Liver (tissue), 3 donors: ENCODE data around the gene PEX11B.

ENCODE experiments used
- CTCF ChIP-seq: fragments of 150-350 bp; IDR thresholded peaks from 2 replicates; pipeline ENCODE4 v1.5.1; 2017; ENCODE audit warnings: improper control_type of control experiment, low read depth, low read length; ENCODE audit not compliant: missing input control
- JUND ChIP-seq, 2 donors: IDR thresholded peaks; 2 replicates each; pipeline ENCODE4 v1.6.1; 2016; ENCODE audit warnings: antibody characterized with exemption in 2 of 2
- RAD21 ChIP-seq, 2 donors: IDR thresholded peaks; 2 replicates each; pipeline ENCODE4 v1.6.1; 2016; ENCODE audit warnings: antibody characterized with exemption in 2 of 2, mild to moderate bottlenecking in 2 of 2
- TAF1 ChIP-seq: conservative IDR thresholded peaks from 2 replicates; pipeline ENCODE4 v1.6.1; 2016; ENCODE audit warnings: antibody characterized with exemption, mild to moderate bottlenecking
- YY1 ChIP-seq: IDR thresholded peaks from 2 replicates; pipeline ENCODE4 v1.6.1; 2016; ENCODE audit warnings: antibody characterized with exemption, mild to moderate bottlenecking
- ZBTB33 ChIP-seq: IDR thresholded peaks from 2 replicates; pipeline ENCODE4 v1.6.1; 2016; ENCODE audit warnings: antibody characterized with exemption
- donor health status: healthy.
- donor health status: healthy.

GRCh38 chr1:145918144-145918991 lies at the start of gene PEX11B:
- no peak for TF ChIP-seq CTCF
- peak in 1 of 2 donors; percentile 46 for TF ChIP-seq JUND (IDR thresholded peaks at IDR 0.05)
- peak; percentile 27 to 33 for TF ChIP-seq RAD21 (IDR thresholded peaks at IDR 0.05)
- peak; percentile 98 for TF ChIP-seq ZBTB33
- TF ChIP-seq TAF1: no peak
- TF ChIP-seq YY1: peak; percentile 97
